ENCODE results near the gene LGR5.

- TF ChIP-seq, protein P1, sequence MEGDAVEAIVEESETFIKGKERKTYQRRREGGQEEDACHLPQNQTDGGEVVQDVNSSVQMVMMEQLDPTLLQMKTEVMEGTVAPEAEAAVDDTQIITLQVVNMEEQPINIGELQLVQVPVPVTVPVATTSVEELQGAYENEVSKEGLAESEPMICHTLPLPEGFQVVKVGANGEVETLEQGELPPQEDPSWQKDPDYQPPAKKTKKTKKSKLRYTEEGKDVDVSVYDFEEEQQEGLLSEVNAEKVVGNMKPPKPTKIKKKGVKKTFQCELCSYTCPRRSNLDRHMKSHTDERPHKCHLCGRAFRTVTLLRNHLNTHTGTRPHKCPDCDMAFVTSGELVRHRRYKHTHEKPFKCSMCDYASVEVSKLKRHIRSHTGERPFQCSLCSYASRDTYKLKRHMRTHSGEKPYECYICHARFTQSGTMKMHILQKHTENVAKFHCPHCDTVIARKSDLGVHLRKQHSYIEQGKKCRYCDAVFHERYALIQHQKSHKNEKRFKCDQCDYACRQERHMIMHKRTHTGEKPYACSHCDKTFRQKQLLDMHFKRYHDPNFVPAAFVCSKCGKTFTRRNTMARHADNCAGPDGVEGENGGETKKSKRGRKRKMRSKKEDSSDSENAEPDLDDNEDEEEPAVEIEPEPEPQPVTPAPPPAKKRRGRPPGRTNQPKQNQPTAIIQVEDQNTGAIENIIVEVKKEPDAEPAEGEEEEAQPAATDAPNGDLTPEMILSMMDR (IDR thresholded peaks at IDR 0.05): no peak
- TF ChIP-seq POLR2A (IDR thresholded peaks at IDR 0.05): no peak
Observed at GRCh38 chr12:71567537-71567936, 127.9 kb downstream of the LGR5 start.

All from vagina (tissue), 2 donors.